ENCODE measurements around the gene APPL2.
"Not testable (repeated sequence)": the region's sequence is repeated elsewhere in the genome, so short reads cannot be mapped to it uniquely, and the experiment has no call there.

The APPL2 gene

DNA sequence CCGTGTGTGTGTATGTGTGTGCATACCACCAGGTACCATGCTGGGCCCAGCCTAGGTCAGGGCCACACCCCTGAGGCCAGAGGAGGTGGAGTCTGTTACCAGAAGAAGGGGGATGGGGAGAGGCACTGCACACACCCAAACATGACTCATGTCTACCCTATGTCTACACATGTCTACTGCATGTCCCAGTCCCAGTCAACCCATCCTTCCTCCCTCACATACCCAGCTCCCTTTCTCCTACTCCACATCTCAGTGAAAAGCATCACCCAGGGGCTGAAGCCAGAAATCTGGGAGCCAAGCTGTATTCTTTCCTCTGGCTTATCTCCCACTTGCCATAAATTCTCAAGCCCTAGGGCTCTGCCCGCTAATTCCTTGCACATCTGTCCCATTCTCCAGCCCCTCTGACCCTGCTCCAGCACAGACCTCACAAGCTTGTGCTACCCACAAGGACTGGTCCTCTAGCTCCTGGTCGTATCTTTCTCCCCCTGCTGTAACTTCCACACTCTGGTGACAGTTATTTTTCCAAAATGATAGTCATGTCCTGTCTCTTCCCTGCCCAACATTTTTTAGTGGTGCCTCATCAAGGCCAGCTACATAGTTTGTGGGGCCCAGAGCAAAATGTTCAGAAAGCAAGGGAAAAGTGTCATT lies 18.0 kb upstream of the APPL2 start:
- H3F3A ChIP-seq (ENCODE audit: insufficient read depth, low read length), result no peaks in the 10 kb centered on the region
- H4K20me1 ChIP-seq (ENCODE audit: insufficient read depth, low read length), result no peaks in the 10 kb centered on the region
- H3K27me3 ChIP-seq (ENCODE audit: insufficient read depth, low read length), result no peaks in the 10 kb centered on the region
- H3K36me3 ChIP-seq (ENCODE audit: insufficient read depth, low read length), result no peaks in the 10 kb centered on the region
- H3K4me2 ChIP-seq (ENCODE audit: low read length), result no peak overlapping the region
- no peaks in the 10 kb centered on the region for H3K9me3 ChIP-seq (ENCODE audit: low read length)
- H3K27ac ChIP-seq (ENCODE audit: low read depth, low read length, poor library complexity, severe bottlenecking), result no peak overlapping the region
- H2AFZ ChIP-seq (ENCODE audit: low read length), result no peak overlapping the region
- H3K9ac ChIP-seq (ENCODE audit: low read length), result no peak overlapping the region
- TF ChIP-seq, protein P1, sequence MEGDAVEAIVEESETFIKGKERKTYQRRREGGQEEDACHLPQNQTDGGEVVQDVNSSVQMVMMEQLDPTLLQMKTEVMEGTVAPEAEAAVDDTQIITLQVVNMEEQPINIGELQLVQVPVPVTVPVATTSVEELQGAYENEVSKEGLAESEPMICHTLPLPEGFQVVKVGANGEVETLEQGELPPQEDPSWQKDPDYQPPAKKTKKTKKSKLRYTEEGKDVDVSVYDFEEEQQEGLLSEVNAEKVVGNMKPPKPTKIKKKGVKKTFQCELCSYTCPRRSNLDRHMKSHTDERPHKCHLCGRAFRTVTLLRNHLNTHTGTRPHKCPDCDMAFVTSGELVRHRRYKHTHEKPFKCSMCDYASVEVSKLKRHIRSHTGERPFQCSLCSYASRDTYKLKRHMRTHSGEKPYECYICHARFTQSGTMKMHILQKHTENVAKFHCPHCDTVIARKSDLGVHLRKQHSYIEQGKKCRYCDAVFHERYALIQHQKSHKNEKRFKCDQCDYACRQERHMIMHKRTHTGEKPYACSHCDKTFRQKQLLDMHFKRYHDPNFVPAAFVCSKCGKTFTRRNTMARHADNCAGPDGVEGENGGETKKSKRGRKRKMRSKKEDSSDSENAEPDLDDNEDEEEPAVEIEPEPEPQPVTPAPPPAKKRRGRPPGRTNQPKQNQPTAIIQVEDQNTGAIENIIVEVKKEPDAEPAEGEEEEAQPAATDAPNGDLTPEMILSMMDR (IDR thresholded peaks at IDR 0.05; ENCODE audit: low read length), result no peak
- TF ChIP-seq EZH2 (IDR thresholded peaks at IDR 0.05; ENCODE audit: borderline replicate concordance, low read length), result no peak
- H3K9me2 ChIP-seq (ENCODE audit: low read depth, low read length), result no peaks in the 10 kb centered on the region
- H3K4me1 ChIP-seq (ENCODE audit: insufficient read depth, low read length, severe bottlenecking), result no peaks in the 10 kb centered on the region
- H3K4me3 ChIP-seq (ENCODE audit: low read depth, low read length, poor library complexity, severe bottlenecking), result no peak overlapping the region
- H3K79me2 ChIP-seq (ENCODE audit: insufficient read depth, low read length), result no peaks in the 10 kb centered on the region

DNA sequence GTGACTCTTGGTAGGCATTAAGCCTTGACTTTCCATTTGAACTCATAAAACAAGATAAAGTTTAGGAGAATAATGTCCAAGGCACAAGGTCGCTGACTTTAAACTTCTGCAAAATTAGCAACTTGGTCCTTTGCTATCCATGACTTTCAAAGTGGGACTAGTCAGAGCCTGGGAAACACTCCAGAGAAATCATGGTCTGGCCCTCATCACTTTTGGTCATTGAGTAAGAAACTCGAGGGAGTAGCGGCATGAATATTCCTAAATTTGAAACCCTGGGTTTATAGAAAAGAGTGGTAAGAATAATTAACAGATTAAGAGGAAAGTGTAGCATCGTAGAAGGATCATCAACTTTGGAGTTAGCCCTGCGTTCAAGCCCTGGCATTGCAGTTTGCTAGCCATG lies 16.9 kb upstream of the APPL2 start:
- no peaks in the 10 kb centered on the region for H3K36me3 ChIP-seq (ENCODE audit: insufficient read depth, low read length)
- no peaks in the 10 kb centered on the region for H3F3A ChIP-seq (ENCODE audit: insufficient read depth, low read length)
- no peak overlapping the region for H3K4me2 ChIP-seq (ENCODE audit: low read length)
- TF ChIP-seq, protein P1 (IDR thresholded peaks at IDR 0.05; ENCODE audit: low read length), result no peak
- TF ChIP-seq EZH2 (IDR thresholded peaks at IDR 0.05; ENCODE audit: borderline replicate concordance, low read length), result no peak
- H3K9me3 ChIP-seq (ENCODE audit: low read length), result no peaks in the 10 kb centered on the region
- no peak overlapping the region for H3K9ac ChIP-seq (ENCODE audit: low read length)
- H4K20me1 ChIP-seq (ENCODE audit: insufficient read depth, low read length), result no peaks in the 10 kb centered on the region
- H3K79me2 ChIP-seq (ENCODE audit: insufficient read depth, low read length), result no peaks in the 10 kb centered on the region
- no peaks in the 10 kb centered on the region for H3K27me3 ChIP-seq (ENCODE audit: insufficient read depth, low read length)
- H3K4me3 ChIP-seq (ENCODE audit: low read depth, low read length, poor library complexity, severe bottlenecking), result no peak overlapping the region
- H3K4me1 ChIP-seq (ENCODE audit: insufficient read depth, low read length, severe bottlenecking), result no peaks in the 10 kb centered on the region
- no peak overlapping the region for H2AFZ ChIP-seq (ENCODE audit: low read length)
- H3K9me2 ChIP-seq (ENCODE audit: low read depth, low read length), result no peaks in the 10 kb centered on the region
- no peak overlapping the region for H3K27ac ChIP-seq (ENCODE audit: low read depth, low read length, poor library complexity, severe bottlenecking)

DNA sequence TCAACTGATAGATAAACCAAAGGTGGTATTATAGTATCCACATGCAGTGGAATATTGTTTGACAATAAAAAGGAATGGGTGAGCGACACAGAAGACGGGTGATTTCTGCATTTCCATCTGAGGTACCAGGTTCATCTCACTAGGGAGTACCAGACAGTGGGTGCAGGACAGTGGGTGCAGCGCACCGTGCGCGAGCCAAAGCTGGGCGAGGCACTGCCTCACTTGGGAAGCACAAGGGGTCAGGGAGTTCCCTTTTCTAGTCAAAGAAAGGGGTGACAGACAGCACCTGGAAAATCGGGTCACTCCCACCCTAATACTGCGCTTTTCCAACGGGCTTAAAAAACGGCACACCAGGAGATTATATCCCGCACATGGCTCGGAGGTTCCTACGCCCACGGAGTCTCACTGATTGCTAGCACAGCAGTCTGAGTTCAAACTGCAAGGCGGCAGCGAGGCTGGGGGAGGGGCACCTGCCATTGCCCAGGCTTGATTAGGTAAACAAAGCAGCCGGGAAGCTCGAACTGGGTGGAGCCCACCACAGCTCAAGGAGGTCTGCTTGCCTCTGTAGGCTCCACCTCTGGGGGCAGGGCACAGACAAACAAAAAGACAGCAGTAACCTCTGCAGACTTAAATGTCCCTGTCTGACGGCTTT lies 9.9 kb upstream of the APPL2 start:
- H3K4me3 ChIP-seq (ENCODE audit: low read depth, low read length, poor library complexity, severe bottlenecking); H2AFZ ChIP-seq (ENCODE audit: low read length); H3K27ac ChIP-seq (ENCODE audit: low read depth, low read length, poor library complexity, severe bottlenecking); H3K27me3 ChIP-seq (ENCODE audit: insufficient read depth, low read length); H3K4me2 ChIP-seq (ENCODE audit: low read length); H3K9me2 ChIP-seq (ENCODE audit: low read depth, low read length); H3K36me3 ChIP-seq (ENCODE audit: insufficient read depth, low read length); H3F3A ChIP-seq (ENCODE audit: insufficient read depth, low read length); H4K20me1 ChIP-seq (ENCODE audit: insufficient read depth, low read length); H3K79me2 ChIP-seq (ENCODE audit: insufficient read depth, low read length); H3K4me1 ChIP-seq (ENCODE audit: insufficient read depth, low read length, severe bottlenecking); H3K9me3 ChIP-seq (ENCODE audit: low read length); H3K9ac ChIP-seq (ENCODE audit: low read length): not testable (repeated sequence)

DNA sequence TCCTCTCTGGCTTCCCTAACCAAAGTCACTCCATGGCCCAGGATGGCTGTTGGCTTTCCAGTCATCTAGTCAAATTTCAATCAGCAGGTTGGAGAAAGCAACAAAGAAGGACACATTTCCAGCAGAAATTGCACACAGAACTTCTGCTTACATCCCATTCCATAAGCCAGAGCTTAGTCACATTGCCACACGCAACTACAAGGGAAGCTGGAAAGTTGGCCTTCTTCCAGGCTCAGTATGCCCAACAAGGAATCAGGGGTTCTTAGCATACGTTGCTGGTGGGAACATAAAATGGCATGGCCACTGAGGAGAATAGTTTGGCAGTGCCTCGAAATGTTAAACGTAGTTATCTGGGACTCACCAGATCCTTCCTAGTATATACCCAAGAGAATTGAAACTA lies 9.3 kb upstream of the APPL2 start:
- H3K27me3 ChIP-seq (ENCODE audit: insufficient read depth, low read length), result no peaks in the 10 kb centered on the region
- no peaks in the 10 kb centered on the region for H3F3A ChIP-seq (ENCODE audit: insufficient read depth, low read length)
- H3K9ac ChIP-seq (ENCODE audit: low read length), result no peak overlapping the region
- no peaks in the 10 kb centered on the region for H3K36me3 ChIP-seq (ENCODE audit: insufficient read depth, low read length)
- no peaks in the 10 kb centered on the region for H4K20me1 ChIP-seq (ENCODE audit: insufficient read depth, low read length)
- H2AFZ ChIP-seq (ENCODE audit: low read length), result no peak overlapping the region
- H3K79me2 ChIP-seq (ENCODE audit: insufficient read depth, low read length), result no peaks in the 10 kb centered on the region
- H3K4me3 ChIP-seq (ENCODE audit: low read depth, low read length, poor library complexity, severe bottlenecking), result no peak overlapping the region
- H3K9me2 ChIP-seq (ENCODE audit: low read depth, low read length), result no peaks in the 10 kb centered on the region
- H3K4me1 ChIP-seq (ENCODE audit: insufficient read depth, low read length, severe bottlenecking), result no peaks in the 10 kb centered on the region
- no peak overlapping the region for H3K27ac ChIP-seq (ENCODE audit: low read depth, low read length, poor library complexity, severe bottlenecking)
- no peak overlapping the region for H3K4me2 ChIP-seq (ENCODE audit: low read length)
- TF ChIP-seq EZH2 (IDR thresholded peaks at IDR 0.05; ENCODE audit: borderline replicate concordance, low read length), result no peak
- TF ChIP-seq, protein P1 (IDR thresholded peaks at IDR 0.05; ENCODE audit: low read length), result no peak
- no peaks in the 10 kb centered on the region for H3K9me3 ChIP-seq (ENCODE audit: low read length)

All from OCI-LY1 (cell line).